Fibroblast of lung (primary cell): ENCODE measurements around the gene PNPLA3.
A peak's percentile ranks its signal among the peaks of the same experiment; 100 is the strongest.

Source experiments
- EZH2 ChIP-seq: IDR thresholded peaks from 2 replicates; pipeline ENCODE4 v1.5.1; 2012; ENCODE audit warnings: low read length, control low read depth, mild to moderate bottlenecking; ENCODE audit errors: missing control alignments
- TF ChIP-seq, protein P1 (sequence below), 2 donors: IDR thresholded peaks in 1 of 2; conservative IDR thresholded peaks in 1 of 2; 1 replicate in 1 of 2; 2 replicates in 1 of 2; pipeline ENCODE4 v1.5.1; 2011 to 2012; ENCODE audit warnings: low read length in 2 of 2, control low read depth in 1 of 2, inconsistent platforms in 1 of 2, low read depth in 1 of 2, mild to moderate bottlenecking in 1 of 2

GRCh38 chr22:43945632-43946383 lies 22.2 kb downstream of the PNPLA3 start:
- no peak for TF ChIP-seq EZH2
- TF ChIP-seq, protein P1, sequence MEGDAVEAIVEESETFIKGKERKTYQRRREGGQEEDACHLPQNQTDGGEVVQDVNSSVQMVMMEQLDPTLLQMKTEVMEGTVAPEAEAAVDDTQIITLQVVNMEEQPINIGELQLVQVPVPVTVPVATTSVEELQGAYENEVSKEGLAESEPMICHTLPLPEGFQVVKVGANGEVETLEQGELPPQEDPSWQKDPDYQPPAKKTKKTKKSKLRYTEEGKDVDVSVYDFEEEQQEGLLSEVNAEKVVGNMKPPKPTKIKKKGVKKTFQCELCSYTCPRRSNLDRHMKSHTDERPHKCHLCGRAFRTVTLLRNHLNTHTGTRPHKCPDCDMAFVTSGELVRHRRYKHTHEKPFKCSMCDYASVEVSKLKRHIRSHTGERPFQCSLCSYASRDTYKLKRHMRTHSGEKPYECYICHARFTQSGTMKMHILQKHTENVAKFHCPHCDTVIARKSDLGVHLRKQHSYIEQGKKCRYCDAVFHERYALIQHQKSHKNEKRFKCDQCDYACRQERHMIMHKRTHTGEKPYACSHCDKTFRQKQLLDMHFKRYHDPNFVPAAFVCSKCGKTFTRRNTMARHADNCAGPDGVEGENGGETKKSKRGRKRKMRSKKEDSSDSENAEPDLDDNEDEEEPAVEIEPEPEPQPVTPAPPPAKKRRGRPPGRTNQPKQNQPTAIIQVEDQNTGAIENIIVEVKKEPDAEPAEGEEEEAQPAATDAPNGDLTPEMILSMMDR (conservative IDR thresholded peaks at IDR 0.05 in 1 of 2, IDR thresholded peaks at IDR 0.05 in 1 of 2; ENCODE audit: low read depth in 1 of 2, low read length in 2 of 2) = peak; percentile 66 to 81
